ENCODE data around the gene ANO6.
A peak's percentile ranks its signal among the peaks of the same experiment; 100 is the strongest.

The ANO6 gene

GRCh38 chr12:45351921-45352670 lies 136.2 kb downstream of the ANO6 start:
- H3K4me3 ChIP-seq (ENCODE audit: low read depth, low read length): no peak overlapping the region
- DNase-seq (ENCODE audit: low read depth): no peak
- TF ChIP-seq CTCF (conservative IDR thresholded peaks at IDR 0.05; ENCODE audit: low read depth, low read length): no peak

GRCh38 chr12:45353944-45354343 lies 138.0 kb downstream of the ANO6 start:
- H3K4me3 ChIP-seq (ENCODE audit: low read depth, low read length): no peak overlapping the region
- no peak for TF ChIP-seq CTCF (conservative IDR thresholded peaks at IDR 0.05; ENCODE audit: low read depth, low read length)
- DNase-seq (ENCODE audit: low read depth): no peak

- no peak for TF ChIP-seq CTCF (conservative IDR thresholded peaks at IDR 0.05; ENCODE audit: low read depth, low read length)
- no peak for DNase-seq (ENCODE audit: low read depth)
- no peak overlapping the region for H3K4me3 ChIP-seq (ENCODE audit: low read depth, low read length)
Measured at GRCh38 chr12:45354399-45354798, 138.5 kb downstream of the ANO6 start.

- TF ChIP-seq CTCF (conservative IDR thresholded peaks at IDR 0.05; ENCODE audit: low read depth, low read length): no peak
- DNase-seq (ENCODE audit: low read depth): peak; percentile 41
- H3K4me3 ChIP-seq (ENCODE audit: low read depth, low read length): no peak overlapping the region
Measured at GRCh38 chr12:45355730-45356129, 139.8 kb downstream of the ANO6 start.

GRCh38 chr12:45356822-45357538 lies 141.1 kb downstream of the ANO6 start:
- DNase-seq (ENCODE audit: low read depth): no peak
- no peak overlapping the region for H3K4me3 ChIP-seq (ENCODE audit: low read depth, low read length)
- TF ChIP-seq CTCF (conservative IDR thresholded peaks at IDR 0.05; ENCODE audit: low read depth, low read length): no peak

- peak; percentile 59 for DNase-seq (ENCODE audit: low read depth)
- no peak for TF ChIP-seq CTCF (conservative IDR thresholded peaks at IDR 0.05; ENCODE audit: low read depth, low read length)
- H3K4me3 ChIP-seq (ENCODE audit: low read depth, low read length): no peak overlapping the region
Measured at GRCh38 chr12:45357539-45358417, 141.9 kb downstream of the ANO6 start.
